ENCODE results near the gene MBLAC2.

MBLAC2 gene

GRCh38 chr5:90476391-90476790 is 1.8 kb upstream of the MBLAC2 start:
- Mint-ChIP-seq H3K9me3 (no peaks in the 10 kb centered on the region), H3K36me3 (ENCODE audit: low read depth) (peaks cover under 1% of the 10 kb centered on the region), H3K27me3 (ENCODE audit: low read depth, poor library complexity) (peaks cover 4% of the 10 kb centered on the region), H3K4me1 (peaks cover 33% of the 10 kb centered on the region), H3K27ac (no peak overlapping the region), H3K4me3 (peak overlapping the region; percentile 96)
- TF ChIP-seq CTCF (IDR thresholded peaks at IDR 0.05): no peak
- DNase-seq: no peak

GRCh38 chr5:90475436-90475980 is 937 bp upstream of the MBLAC2 start:
- peaks cover 33% of the 10 kb centered on the region for H3K4me1 Mint-ChIP-seq
- peaks cover 4% of the 10 kb centered on the region for H3K27me3 Mint-ChIP-seq (ENCODE audit: low read depth, poor library complexity)
- TF ChIP-seq CTCF (IDR thresholded peaks at IDR 0.05): no peak
- peaks cover 10% of the 10 kb centered on the region for H3K36me3 Mint-ChIP-seq (ENCODE audit: low read depth)
- DNase-seq: peak; percentile 15
- no peak overlapping the region for H3K27ac Mint-ChIP-seq
- H3K4me3 Mint-ChIP-seq: peak overlapping the region; percentile 96
- peaks cover 3% of the 10 kb centered on the region for H3K9me3 Mint-ChIP-seq

- Mint-ChIP-seq H3K4me3 (peak overlapping the region; percentile 96), H3K27ac (peak overlapping the region; percentile 98), H3K27me3 (ENCODE audit: low read depth, poor library complexity) (peaks cover 4% of the 10 kb centered on the region), H3K9me3 (peaks cover 20% of the 10 kb centered on the region), H3K4me1 (peaks cover 33% of the 10 kb centered on the region), H3K36me3 (ENCODE audit: low read depth) (peaks cover 29% of the 10 kb centered on the region)
- DNase-seq: peak; percentile 67
- TF ChIP-seq CTCF (IDR thresholded peaks at IDR 0.05): no peak
Measured at GRCh38 chr5:90473396-90474234, 956 bp downstream of the MBLAC2 start.

- Mint-ChIP-seq H3K9me3 (peaks cover 27% of the 10 kb centered on the region), H3K36me3 (ENCODE audit: low read depth) (peaks cover 36% of the 10 kb centered on the region), H3K4me3 (peak overlapping the region; percentile 96), H3K27me3 (ENCODE audit: low read depth, poor library complexity) (peaks cover 4% of the 10 kb centered on the region), H3K4me1 (peaks cover 33% of the 10 kb centered on the region), H3K27ac (no peak overlapping the region)
- TF ChIP-seq CTCF (IDR thresholded peaks at IDR 0.05): no peak
- no peak for DNase-seq
Measured at GRCh38 chr5:90472783-90473395, 1.7 kb downstream of the MBLAC2 start.

GRCh38 chr5:90461288-90461687 is 13.3 kb downstream of the MBLAC2 start:
- Mint-ChIP-seq H3K27ac (no peak overlapping the region), H3K4me3 (no peak overlapping the region), H3K4me1 (no peaks in the 10 kb centered on the region), H3K9me3 (peaks cover 14% of the 10 kb centered on the region), H3K36me3 (ENCODE audit: low read depth) (peaks cover 45% of the 10 kb centered on the region), H3K27me3 (ENCODE audit: low read depth, poor library complexity) (no peaks in the 10 kb centered on the region)
- TF ChIP-seq CTCF (IDR thresholded peaks at IDR 0.05): no peak
- DNase-seq: no peak
